DND-41 (cell line): ENCODE measurements around the gene CFAP221.
"Not testable (repeated sequence)": the region's sequence is repeated elsewhere in the genome, so short reads cannot be mapped to it uniquely, and the experiment has no call there.

Experiments
- ATAC-seq: fragments of 200-7000 bp; cut with Tn5 transposase; 3 replicates; pipeline ENCODE4 v1.9.1; 2021; ENCODE audit warnings: low read depth; ENCODE audit not compliant: insufficient read depth
- DNase-seq: peaks from one replicate; pipeline ENCODE4 v3.0.0-alpha.2; 2020
- H2AFZ ChIP-seq: 2 replicates; pipeline ENCODE4 v1.6.0; 2012; ENCODE audit warnings: low read depth, low read length
- H3K27ac ChIP-seq: 2 replicates; pipeline ENCODE4 v1.5.1; 2012; ENCODE audit warnings: low read length, inconsistent platforms
- H3K27me3 ChIP-seq: fragments of 200-600 bp; sonication (generic); 2 replicates; pipeline ENCODE4 v1.6.0; 2012; ENCODE audit warnings: low read length, mild to moderate bottlenecking, inconsistent platforms; ENCODE audit not compliant: insufficient read depth, poor library complexity
- H3K36me3 ChIP-seq: 2 replicates; pipeline ENCODE4 v1.5.1; 2012; ENCODE audit warnings: low read length, inconsistent platforms; ENCODE audit not compliant: insufficient read depth
- H3K4me1 ChIP-seq: 2 replicates; pipeline ENCODE4 v1.5.1; 2012; ENCODE audit warnings: mild to moderate bottlenecking, low read length; ENCODE audit not compliant: insufficient read depth
- H3K4me2 ChIP-seq: 2 replicates; pipeline ENCODE4 v1.6.0; 2012; ENCODE audit warnings: mild to moderate bottlenecking, moderate library complexity, low read length, inconsistent platforms; ENCODE audit not compliant: insufficient read depth
- H3K4me3 ChIP-seq, 2 experiments: fragments of 200-600 bp in 1 of 2; shearing (Covaris generic) in 1 of 2; 2 replicates each; pipeline ENCODE4 v1.5.1; 2012 to 2016; ENCODE audit warnings: inconsistent platforms in 2 of 2, low read length in 2 of 2, mild to moderate bottlenecking in 2 of 2, low read depth in 1 of 2, moderate library complexity in 1 of 2
- H3K79me2 ChIP-seq: 2 replicates; pipeline ENCODE4 v1.6.0; 2012; ENCODE audit warnings: low read length, inconsistent platforms; ENCODE audit not compliant: insufficient read depth
- H3K9ac ChIP-seq: 2 replicates; pipeline ENCODE4 v1.6.0; 2012; ENCODE audit warnings: low read depth, mild to moderate bottlenecking, inconsistent platforms, low read length, moderate library complexity
- H3K9me3 ChIP-seq: 2 replicates; pipeline ENCODE4 v1.5.1; 2012; ENCODE audit warnings: low read length, moderate library complexity, mild to moderate bottlenecking, inconsistent platforms; ENCODE audit not compliant: insufficient read depth, severe bottlenecking
- H4K20me1 ChIP-seq: 2 replicates; pipeline ENCODE4 v1.6.0; 2012; ENCODE audit warnings: low read length; ENCODE audit not compliant: insufficient read depth
- EZH2 ChIP-seq: IDR thresholded peaks from 3 replicates; pipeline ENCODE4 v1.6.1; 2012; ENCODE audit warnings: borderline replicate concordance, low read depth, mild to moderate bottlenecking, moderate library complexity, low read length, inconsistent platforms; ENCODE audit not compliant: severe bottlenecking
- TF ChIP-seq, protein P1 (sequence below): IDR thresholded peaks from 2 replicates; pipeline ENCODE4 v1.5.1; 2012; ENCODE audit warnings: borderline replicate concordance, low read length, moderate library complexity, mild to moderate bottlenecking; ENCODE audit not compliant: poor library complexity, severe bottlenecking; ENCODE audit errors: extremely low read depth

The CFAP221 gene

DNA sequence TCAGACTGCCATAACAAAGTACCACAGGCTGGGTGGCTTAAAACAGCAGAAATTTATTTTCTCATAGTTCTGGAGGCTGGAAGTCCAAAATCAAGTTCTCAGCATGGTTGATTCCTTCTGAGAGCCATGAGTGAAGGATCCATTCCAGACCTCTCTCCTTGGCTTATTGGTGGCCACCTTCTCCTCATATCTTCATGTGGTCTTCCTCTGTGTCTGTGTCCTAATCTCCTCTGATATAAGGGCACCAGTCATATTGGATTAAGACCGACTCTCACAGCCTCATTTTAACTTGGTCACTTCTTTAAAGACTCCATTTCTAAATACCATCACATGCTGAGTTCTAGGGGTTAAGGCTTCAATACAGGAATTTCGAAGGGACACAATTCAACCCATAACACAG, 65.1 kb downstream of the CFAP221 start:
- H3K27me3 ChIP-seq, result peaks cover 5% of the 10 kb centered on the region
- no peak overlapping the region for H2AFZ ChIP-seq
- H3K36me3 ChIP-seq, result no peaks in the 10 kb centered on the region
- H3K4me2 ChIP-seq, result no peak overlapping the region
- no peaks in the 10 kb centered on the region for H3K4me1 ChIP-seq
- no peak overlapping the region for H3K27ac ChIP-seq
- ATAC-seq, result no peak
- H3K9ac ChIP-seq, result no peak overlapping the region
- TF ChIP-seq EZH2, result no peak
- TF ChIP-seq, protein P1, sequence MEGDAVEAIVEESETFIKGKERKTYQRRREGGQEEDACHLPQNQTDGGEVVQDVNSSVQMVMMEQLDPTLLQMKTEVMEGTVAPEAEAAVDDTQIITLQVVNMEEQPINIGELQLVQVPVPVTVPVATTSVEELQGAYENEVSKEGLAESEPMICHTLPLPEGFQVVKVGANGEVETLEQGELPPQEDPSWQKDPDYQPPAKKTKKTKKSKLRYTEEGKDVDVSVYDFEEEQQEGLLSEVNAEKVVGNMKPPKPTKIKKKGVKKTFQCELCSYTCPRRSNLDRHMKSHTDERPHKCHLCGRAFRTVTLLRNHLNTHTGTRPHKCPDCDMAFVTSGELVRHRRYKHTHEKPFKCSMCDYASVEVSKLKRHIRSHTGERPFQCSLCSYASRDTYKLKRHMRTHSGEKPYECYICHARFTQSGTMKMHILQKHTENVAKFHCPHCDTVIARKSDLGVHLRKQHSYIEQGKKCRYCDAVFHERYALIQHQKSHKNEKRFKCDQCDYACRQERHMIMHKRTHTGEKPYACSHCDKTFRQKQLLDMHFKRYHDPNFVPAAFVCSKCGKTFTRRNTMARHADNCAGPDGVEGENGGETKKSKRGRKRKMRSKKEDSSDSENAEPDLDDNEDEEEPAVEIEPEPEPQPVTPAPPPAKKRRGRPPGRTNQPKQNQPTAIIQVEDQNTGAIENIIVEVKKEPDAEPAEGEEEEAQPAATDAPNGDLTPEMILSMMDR, result no peak
- peaks cover 7% of the 10 kb centered on the region for H3K9me3 ChIP-seq
- H4K20me1 ChIP-seq, result no peaks in the 10 kb centered on the region
- no peak overlapping the region for H3K4me3 ChIP-seq
- no peaks in the 10 kb centered on the region for H3K79me2 ChIP-seq
- DNase-seq, result no peak

DNA sequence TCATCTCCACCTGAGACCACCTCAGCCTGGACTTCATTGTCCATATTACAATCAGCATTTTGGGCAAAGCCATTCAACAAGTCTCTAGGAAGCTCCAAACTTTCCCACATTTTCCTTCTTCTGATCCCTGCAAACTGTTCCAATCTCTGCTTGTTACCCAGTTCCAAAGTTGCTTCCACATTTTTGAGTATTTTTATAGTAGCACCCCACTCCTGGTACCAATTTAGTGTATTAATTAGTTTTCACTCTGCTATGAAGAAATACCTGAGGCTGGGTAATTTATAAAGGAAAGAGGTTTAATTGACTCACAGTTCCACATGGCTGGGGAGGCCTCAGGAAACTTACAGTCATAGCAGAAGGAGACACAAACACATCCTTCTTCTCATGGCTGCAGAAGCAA, 69.9 kb downstream of the CFAP221 start:
- H2AFZ ChIP-seq, H3K9ac ChIP-seq, H4K20me1 ChIP-seq, H3K79me2 ChIP-seq, H3K4me3 ChIP-seq, DNase-seq, H3K36me3 ChIP-seq, ATAC-seq, H3K4me1 ChIP-seq, H3K27me3 ChIP-seq, H3K4me2 ChIP-seq, H3K27ac ChIP-seq: not testable (repeated sequence)
- H3K9me3 ChIP-seq, result peaks cover 10% of the 10 kb centered on the region

DNA sequence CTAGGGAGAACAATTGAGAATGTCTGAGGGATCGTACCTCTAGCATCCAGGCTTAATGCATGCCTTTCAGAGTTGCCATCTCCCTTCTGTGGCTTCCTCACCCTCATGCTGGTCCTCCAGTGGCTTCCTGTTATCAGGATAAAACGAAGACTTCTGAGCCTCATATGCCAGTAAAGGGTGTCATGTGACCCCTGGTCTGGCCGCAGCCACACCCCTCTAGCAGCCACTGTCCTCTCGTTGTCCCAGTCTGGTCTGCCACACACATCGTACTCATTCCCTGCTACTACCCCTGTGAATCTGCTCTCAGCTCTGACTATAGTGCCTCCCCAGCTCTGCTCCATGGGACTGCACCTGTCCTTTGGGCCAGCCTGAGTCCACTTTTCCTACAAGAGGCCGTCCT, 72.2 kb downstream of the CFAP221 start:
- H3K4me2 ChIP-seq, result no peak overlapping the region

DNA sequence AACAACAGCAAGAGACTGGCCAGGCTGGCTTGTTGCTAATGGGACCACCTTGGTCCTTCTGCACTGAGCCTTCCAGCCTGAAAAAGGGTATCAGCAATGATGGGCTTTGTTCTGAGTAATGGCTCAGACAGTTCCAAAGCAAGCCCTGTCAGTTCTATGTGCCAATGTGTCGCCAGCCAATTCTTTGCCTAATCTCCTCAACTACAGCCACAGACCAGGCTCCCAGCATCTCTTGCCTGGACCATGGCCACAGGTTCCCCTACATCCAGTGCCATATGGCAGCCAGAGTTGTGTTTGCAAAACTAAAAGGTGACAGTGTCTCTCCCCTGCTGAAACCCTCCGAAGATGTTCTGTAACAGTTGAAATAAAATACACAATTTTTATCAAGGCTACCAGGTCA, 73.2 kb downstream of the CFAP221 start:
- H3K4me1 ChIP-seq, result no peaks in the 10 kb centered on the region
- H3K4me2 ChIP-seq, result no peak overlapping the region
- no peak for DNase-seq
- no peak overlapping the region for H2AFZ ChIP-seq
- no peaks in the 10 kb centered on the region for H3K36me3 ChIP-seq
- H3K27ac ChIP-seq, result no peak overlapping the region
- peaks cover 10% of the 10 kb centered on the region for H3K9me3 ChIP-seq
- H4K20me1 ChIP-seq, result no peaks in the 10 kb centered on the region
- ATAC-seq, result no peak
- H3K27me3 ChIP-seq, result no peaks in the 10 kb centered on the region
- TF ChIP-seq, protein P1, result no peak
- TF ChIP-seq EZH2, result no peak
- H3K79me2 ChIP-seq, result no peaks in the 10 kb centered on the region
- no peak overlapping the region for H3K9ac ChIP-seq
- H3K4me3 ChIP-seq, result no peak overlapping the region

More for the DNA sequence above, 72.2 kb downstream of the CFAP221 start:
- peaks cover 10% of the 10 kb centered on the region for H3K9me3 ChIP-seq
- H3K4me1 ChIP-seq, result no peaks in the 10 kb centered on the region
- H3K4me3 ChIP-seq, result no peak overlapping the region
- 0 out of 2 replicates have a peak overlapping the region, but pooled peaks have one; percentile 16 for H2AFZ ChIP-seq
- DNase-seq (no peak), ATAC-seq (no peak)
- H3K79me2 ChIP-seq, result no peaks in the 10 kb centered on the region
- no peaks in the 10 kb centered on the region for H3K27me3 ChIP-seq
- TF ChIP-seq EZH2, result no peak
- TF ChIP-seq, protein P1, result no peak
- H4K20me1 ChIP-seq, result no peaks in the 10 kb centered on the region
- no peak overlapping the region for H3K27ac ChIP-seq
- no peak overlapping the region for H3K9ac ChIP-seq
- no peaks in the 10 kb centered on the region for H3K36me3 ChIP-seq

DNA sequence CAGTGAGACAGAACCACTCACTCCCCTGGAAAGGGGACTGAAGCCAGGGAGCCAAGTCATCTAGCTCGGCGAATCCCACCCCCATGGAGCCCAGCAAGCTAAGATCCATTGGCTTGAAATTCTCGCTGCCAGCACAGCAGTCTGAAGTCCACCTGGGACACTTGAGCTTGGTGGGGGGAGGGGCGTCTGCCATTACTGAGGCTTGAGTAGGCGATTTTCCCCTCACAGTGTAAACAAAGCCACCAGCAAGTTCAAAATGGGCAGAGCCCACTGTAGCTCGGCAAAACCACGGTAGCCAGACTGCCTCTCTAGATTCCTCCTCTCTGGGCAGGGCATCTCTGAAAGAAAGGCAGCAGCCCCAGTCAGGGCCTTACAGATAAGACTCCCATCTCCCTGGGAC, 74.5 kb downstream of the CFAP221 start:
- not testable (repeated sequence) for H3K27ac ChIP-seq, ATAC-seq, DNase-seq, H3K4me3 ChIP-seq, H3K9me3 ChIP-seq, H3K27me3 ChIP-seq, H3K9ac ChIP-seq, H3K4me2 ChIP-seq, H3K36me3 ChIP-seq, H4K20me1 ChIP-seq, H2AFZ ChIP-seq, H3K79me2 ChIP-seq, H3K4me1 ChIP-seq
